ENCODE data around the gene SYP. TPM values are rescaled to one million over a fixed set of nuclear protein-coding genes. Genes with fewer than 3 reads are reported as not detected.

SYP gene
- total and polyA plus RNA-seq, 2 experiments from 2014 or later, result 0.45 to 1.3 TPM

DNA sequence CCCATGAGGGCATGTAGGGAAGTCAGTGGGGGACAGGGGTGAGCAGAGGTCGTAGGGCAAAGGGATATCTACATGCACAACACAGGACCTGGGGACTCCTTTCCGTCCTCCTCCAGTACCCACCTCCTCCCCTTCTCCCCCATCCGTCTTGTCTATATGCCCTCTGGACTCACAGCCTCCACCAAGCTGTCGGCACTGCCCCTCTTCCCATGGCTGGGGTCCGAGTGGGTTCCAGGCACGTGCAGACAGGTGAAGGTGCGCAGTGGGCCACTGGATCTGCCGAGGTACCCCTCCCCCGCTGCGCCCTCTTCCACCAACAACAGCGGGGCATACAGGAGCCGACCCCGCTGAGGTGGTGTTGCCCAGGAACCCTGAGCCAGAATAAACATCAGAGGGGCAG, 5.5 kb upstream of the SYP start:
- Histone ChIP-seq H3K27me3 (no peaks in the 10 kb centered on the region), H3K36me3 (no peaks in the 10 kb centered on the region)
- no peak for DNase-seq (ENCODE audit: low read depth in 1 of 2, low spot score in 1 of 2)

DNA sequence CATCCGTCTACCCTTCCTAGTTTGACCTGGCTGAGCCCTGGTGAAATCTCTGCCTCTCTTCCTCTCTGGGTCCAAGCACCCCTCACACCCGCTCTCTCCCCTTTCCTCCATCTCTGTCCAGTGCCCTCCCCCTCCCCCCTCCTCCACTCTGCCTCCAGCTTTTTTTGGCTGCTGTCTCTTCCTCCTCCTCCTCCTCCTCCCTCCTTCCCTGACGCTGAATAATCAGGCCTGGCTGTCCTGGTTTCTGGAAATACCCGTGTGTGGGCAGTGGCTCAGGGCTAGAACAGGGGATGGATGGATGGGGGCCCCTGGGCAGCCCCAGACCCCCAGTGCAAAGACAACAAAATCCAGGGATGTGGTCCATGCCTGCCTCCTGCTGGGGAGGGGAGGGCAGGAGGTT, 4.7 kb upstream of the SYP start:
- peaks cover 1% of the 10 kb centered on the region for H3K27me3 ChIP-seq
- H3K4me3 ChIP-seq, result no peak overlapping the region
- DNase-seq (ENCODE audit: low read depth in 1 of 2, low spot score in 1 of 2), result no peak
- no peak overlapping the region for H3K27ac ChIP-seq
- H3K36me3 ChIP-seq, result no peaks in the 10 kb centered on the region
- H3K9me3 ChIP-seq (ENCODE audit: low read depth), result no peaks in the 10 kb centered on the region
- TF ChIP-seq, protein P1, sequence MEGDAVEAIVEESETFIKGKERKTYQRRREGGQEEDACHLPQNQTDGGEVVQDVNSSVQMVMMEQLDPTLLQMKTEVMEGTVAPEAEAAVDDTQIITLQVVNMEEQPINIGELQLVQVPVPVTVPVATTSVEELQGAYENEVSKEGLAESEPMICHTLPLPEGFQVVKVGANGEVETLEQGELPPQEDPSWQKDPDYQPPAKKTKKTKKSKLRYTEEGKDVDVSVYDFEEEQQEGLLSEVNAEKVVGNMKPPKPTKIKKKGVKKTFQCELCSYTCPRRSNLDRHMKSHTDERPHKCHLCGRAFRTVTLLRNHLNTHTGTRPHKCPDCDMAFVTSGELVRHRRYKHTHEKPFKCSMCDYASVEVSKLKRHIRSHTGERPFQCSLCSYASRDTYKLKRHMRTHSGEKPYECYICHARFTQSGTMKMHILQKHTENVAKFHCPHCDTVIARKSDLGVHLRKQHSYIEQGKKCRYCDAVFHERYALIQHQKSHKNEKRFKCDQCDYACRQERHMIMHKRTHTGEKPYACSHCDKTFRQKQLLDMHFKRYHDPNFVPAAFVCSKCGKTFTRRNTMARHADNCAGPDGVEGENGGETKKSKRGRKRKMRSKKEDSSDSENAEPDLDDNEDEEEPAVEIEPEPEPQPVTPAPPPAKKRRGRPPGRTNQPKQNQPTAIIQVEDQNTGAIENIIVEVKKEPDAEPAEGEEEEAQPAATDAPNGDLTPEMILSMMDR (IDR thresholded peaks at IDR 0.05; ENCODE audit: low read depth, low read length), result no peak
- peaks cover 2% of the 10 kb centered on the region for H3K4me1 ChIP-seq (ENCODE audit: low read depth)

More for the DNA sequence above, 5.5 kb upstream of the SYP start:
- Histone ChIP-seq H3K27ac (no peak overlapping the region), H3K4me1 (ENCODE audit: low read depth) (peaks cover 1% of the 10 kb centered on the region), H3K4me3 (no peak overlapping the region), H3K9me3 (ENCODE audit: low read depth) (no peaks in the 10 kb centered on the region)
- TF ChIP-seq, protein P1 (IDR thresholded peaks at IDR 0.05; ENCODE audit: low read depth, low read length), result no peak

DNA sequence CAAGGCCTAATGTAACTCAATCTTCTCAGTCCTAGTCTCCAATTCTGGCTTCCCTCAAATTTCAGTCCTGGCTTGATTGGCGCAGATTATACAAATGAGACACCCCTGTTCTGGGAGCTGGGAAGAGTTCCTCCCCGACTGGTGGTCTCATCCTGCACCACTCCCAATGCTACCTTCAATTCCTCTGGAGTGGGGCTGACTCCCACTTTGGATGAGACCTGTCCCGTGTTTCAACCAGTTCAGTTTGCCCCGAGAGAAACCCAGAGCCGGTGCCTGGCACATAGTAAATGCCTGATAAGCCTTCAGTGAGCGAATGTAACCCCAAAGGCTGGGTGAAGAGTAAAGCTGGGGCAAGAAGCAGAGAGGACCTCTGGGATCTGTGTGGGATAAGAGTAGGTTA, 4.0 kb upstream of the SYP start:
- Histone ChIP-seq H3K36me3 (no peaks in the 10 kb centered on the region), H3K9me3 (ENCODE audit: low read depth) (no peaks in the 10 kb centered on the region), H3K4me3 (no peak overlapping the region), H3K27me3 (peaks cover 8% of the 10 kb centered on the region), H3K27ac (no peak overlapping the region), H3K4me1 (ENCODE audit: low read depth) (peaks cover 2% of the 10 kb centered on the region)
- no peak for DNase-seq (ENCODE audit: low read depth in 1 of 2, low spot score in 1 of 2)
- TF ChIP-seq, protein P1 (IDR thresholded peaks at IDR 0.05; ENCODE audit: low read depth, low read length), result no peak

DNA sequence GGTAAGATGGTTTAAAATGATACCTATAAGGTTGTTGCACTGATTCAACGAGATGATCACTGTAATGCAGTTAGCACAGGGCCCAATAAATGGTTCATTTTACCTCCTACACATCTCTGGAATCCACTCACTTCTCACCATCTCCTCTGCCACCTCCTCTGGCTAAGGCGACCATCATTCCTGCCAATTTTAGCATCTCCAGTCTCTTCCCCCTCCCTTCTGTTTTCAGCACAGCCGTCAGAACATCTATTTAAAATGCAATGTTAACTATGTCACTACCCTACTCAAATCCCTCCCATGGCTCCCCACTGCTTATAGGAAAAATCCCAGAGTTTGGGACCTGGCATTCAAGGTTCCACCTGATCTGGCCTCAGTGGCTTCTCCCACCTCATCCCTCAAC, 3.5 kb upstream of the SYP start:
- no peaks in the 10 kb centered on the region for H3K9me3 ChIP-seq (ENCODE audit: low read depth)
- H3K27ac ChIP-seq, result no peak overlapping the region
- no peak for DNase-seq (ENCODE audit: low read depth in 1 of 2, low spot score in 1 of 2)
- TF ChIP-seq, protein P1 (IDR thresholded peaks at IDR 0.05; ENCODE audit: low read depth, low read length), result no peak
- peaks cover 2% of the 10 kb centered on the region for H3K4me1 ChIP-seq (ENCODE audit: low read depth)
- no peaks in the 10 kb centered on the region for H3K36me3 ChIP-seq
- H3K27me3 ChIP-seq, result peaks cover 13% of the 10 kb centered on the region
- no peak overlapping the region for H3K4me3 ChIP-seq

DNA sequence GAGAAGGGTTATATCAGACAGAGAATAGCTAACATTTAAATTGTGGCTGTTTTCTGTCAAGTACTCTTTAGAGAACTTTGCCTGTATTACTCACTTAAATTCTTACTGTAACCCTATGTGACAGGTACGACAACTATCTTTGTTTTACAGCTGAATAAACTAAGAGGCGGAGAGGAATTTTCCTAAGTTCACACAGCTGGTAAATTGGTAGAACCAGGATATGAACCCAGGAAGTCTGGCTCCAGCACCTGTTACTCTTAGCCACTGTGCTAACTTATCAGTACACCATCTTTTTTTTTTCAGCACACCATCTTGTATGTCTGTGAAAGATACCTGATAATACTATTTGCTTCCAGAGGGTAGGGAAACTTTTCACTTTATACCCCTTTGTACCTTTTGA, 2.0 kb upstream of the SYP start:
- H3K27ac ChIP-seq, result no peak overlapping the region
- TF ChIP-seq, protein P1 (IDR thresholded peaks at IDR 0.05; ENCODE audit: low read depth, low read length), result no peak
- peaks cover 13% of the 10 kb centered on the region for H3K27me3 ChIP-seq
- peaks cover 2% of the 10 kb centered on the region for H3K4me1 ChIP-seq (ENCODE audit: low read depth)
- peaks cover 3% of the 10 kb centered on the region for H3K9me3 ChIP-seq (ENCODE audit: low read depth)
- DNase-seq (ENCODE audit: low read depth in 1 of 2, low spot score in 1 of 2), result no peak
- H3K36me3 ChIP-seq, result no peaks in the 10 kb centered on the region
- no peak overlapping the region for H3K4me3 ChIP-seq

DNA sequence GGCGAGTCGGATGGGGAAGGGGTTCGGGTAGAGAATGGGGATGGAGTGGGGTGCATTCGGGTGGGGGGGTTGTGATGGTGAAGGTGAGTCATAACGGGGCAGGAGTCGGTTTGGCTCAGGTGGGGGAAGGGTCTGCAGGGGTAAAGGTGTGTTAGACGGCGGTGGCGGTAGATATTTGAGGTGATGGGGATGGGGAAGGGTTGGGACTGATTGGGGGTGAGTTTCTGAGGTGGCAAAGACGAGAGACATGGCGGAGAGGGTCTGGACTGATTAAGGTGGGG, 738 bp downstream of the SYP start:
- TF ChIP-seq, protein P1 (IDR thresholded peaks at IDR 0.05; ENCODE audit: low read depth, low read length), result no peak
- Histone ChIP-seq H3K27ac (no peak overlapping the region), H3K27me3 (peaks cover 13% of the 10 kb centered on the region), H3K4me3 (no peak overlapping the region), H3K4me1 (ENCODE audit: low read depth) (peaks cover 2% of the 10 kb centered on the region), H3K9me3 (ENCODE audit: low read depth) (peaks cover 3% of the 10 kb centered on the region), H3K36me3 (no peaks in the 10 kb centered on the region)
- no peak for DNase-seq (ENCODE audit: low read depth in 1 of 2, low spot score in 1 of 2)
